Right lobe of liver (tissue), 4 donors: ENCODE data around the gene CATSPERD.

Source experiments
- POLR2A ChIP-seq: fragments of 450-650 bp; IDR thresholded peaks from one replicate; pipeline ENCODE4 v1.6.1; 2017; ENCODE audit warnings: antibody characterized with exemption, mild to moderate bottlenecking
- TF ChIP-seq, protein P1 (sequence below), 4 donors: fragments of 200-600 bp in 3 of 4; fragments of 450-650 bp in 1 of 4; IDR thresholded peaks; one replicate each; pipeline versions ENCODE4 v1.5.1 to v1.8.0; 2016 to 2022; ENCODE audit warnings: antibody characterized with exemption in 4 of 4, mild to moderate bottlenecking in 2 of 4
- donor health status: DM: no; HTN: no; CAD: no.
- donor health status: DM: no; HTN: no; CAD: no.
- donor health status: DM: no; HTN: yes; CAD: no.

DNA sequence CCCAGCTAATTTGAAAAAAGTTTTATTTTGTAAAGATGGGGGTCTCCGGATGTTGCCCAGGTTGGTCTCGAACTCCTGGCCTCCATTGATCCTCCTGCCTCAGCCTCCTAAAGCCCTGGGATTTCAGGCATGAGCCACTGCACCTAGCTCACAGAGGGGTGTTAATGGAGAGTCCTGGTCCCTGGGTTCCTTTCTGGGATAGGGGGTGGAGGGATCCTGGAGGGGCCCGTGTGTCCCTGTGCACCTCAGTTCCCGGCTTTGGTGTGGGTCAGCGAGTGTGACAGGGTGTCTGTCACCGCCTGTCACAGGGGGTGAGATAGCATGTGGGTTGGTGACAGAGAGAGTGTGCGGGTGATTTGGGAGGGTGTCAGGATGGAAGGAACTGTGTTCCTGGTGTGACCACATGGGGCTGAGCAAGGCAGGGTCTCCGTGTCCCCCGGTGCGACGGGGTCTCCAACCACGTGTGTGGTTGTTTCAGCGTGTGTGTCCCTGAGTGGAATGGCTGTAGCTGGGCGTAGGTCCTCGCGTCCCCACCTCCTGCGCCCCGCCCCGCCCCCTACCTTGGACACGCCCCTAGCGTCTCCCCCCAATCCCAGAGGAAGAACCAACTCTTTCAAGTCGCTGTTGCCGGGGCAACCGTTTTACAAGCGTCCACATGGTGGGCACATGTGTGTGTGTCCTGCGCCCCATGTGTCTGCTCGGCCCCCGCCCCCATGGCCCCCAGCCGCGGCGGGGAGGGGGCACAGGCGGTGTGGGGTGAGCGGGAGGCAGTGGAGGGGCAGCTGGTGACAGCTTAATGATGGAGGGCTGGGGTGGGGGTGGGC, 81.6 kb downstream of the CATSPERD start:
- TF ChIP-seq, protein P1, sequence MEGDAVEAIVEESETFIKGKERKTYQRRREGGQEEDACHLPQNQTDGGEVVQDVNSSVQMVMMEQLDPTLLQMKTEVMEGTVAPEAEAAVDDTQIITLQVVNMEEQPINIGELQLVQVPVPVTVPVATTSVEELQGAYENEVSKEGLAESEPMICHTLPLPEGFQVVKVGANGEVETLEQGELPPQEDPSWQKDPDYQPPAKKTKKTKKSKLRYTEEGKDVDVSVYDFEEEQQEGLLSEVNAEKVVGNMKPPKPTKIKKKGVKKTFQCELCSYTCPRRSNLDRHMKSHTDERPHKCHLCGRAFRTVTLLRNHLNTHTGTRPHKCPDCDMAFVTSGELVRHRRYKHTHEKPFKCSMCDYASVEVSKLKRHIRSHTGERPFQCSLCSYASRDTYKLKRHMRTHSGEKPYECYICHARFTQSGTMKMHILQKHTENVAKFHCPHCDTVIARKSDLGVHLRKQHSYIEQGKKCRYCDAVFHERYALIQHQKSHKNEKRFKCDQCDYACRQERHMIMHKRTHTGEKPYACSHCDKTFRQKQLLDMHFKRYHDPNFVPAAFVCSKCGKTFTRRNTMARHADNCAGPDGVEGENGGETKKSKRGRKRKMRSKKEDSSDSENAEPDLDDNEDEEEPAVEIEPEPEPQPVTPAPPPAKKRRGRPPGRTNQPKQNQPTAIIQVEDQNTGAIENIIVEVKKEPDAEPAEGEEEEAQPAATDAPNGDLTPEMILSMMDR (IDR thresholded peaks at IDR 0.05), result no peak
- no peak for TF ChIP-seq POLR2A
